T-helper 2 cell treated with Interferon-gamma antibody and Interleukin-4, amounts not matched to agents 100 ng/mL and 5 ng/mL, for 36 hours (primary cell): Measurements from ENCODE around the gene TWIST2. TPM values are rescaled to one million over a fixed set of nuclear protein-coding genes. Genes with fewer than 3 reads are reported as not detected.

ENCODE experiments used
- intact Hi-C: fragments of 100-400 bp; cut with micrococcal nuclease; formaldehyde crosslinking; loops from one replicate; pipeline ENCODE4 v1.15.1; 2023
- total RNA-seq: library from RNA; stranded (reverse); gene quantifications from 2 replicates; pipeline ENCODE4 v1.2.3, GENCODE V29; 2022

The TWIST2 gene
- total RNA-seq, 1 donor from 2014 or later: not detected

- intact Hi-C loops: no loop called here
Observed at GRCh38 chr2:238872026-238872425, 24.1 kb downstream of the TWIST2 start.

GRCh38 chr2:238872628-238873380, 24.9 kb downstream of the TWIST2 start:
- intact Hi-C loops: no loop called here

DNA sequence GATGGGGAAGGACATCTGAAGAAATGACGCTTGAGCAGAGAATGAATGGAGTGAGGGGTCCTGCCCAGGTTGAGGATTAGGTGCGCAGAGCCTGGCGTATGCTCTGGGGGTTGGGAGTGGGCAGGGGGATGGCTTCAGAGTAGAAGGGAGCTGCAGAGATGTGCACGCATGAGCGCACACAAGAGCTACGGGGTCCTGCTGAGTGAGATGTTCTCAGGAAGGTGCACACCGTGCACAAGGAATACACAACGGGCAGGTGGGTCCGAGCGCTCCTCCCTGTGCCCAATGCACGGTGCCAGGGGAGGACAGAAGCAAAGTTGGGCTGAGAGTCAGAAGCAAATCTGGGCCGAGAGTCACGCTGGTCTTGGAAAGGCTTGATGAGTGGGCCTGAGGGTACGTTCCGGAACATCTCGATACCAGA, 25.5 kb downstream of the TWIST2 start:
- intact Hi-C loops: no loop called here

DNA sequence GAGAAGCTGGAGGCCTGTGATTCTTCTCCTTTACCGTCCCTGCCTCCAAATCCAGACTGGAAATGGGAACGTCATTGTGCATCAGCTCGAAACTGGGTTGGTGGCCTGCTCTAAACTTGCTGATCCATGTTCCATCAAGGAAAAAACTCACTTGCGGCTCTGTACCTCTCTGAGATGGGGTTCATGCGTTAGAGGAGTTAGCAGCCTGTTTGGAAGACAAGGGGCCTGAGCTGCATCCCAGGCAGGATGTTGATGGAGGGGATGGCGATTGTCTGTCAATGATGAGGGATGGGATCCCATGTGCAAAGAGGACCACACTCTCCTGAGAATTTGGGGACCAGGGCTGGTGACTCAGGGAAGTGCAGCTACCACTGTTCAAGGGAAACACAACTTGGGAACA, 26.0 kb downstream of the TWIST2 start:
- intact Hi-C loops: no loop called here

DNA sequence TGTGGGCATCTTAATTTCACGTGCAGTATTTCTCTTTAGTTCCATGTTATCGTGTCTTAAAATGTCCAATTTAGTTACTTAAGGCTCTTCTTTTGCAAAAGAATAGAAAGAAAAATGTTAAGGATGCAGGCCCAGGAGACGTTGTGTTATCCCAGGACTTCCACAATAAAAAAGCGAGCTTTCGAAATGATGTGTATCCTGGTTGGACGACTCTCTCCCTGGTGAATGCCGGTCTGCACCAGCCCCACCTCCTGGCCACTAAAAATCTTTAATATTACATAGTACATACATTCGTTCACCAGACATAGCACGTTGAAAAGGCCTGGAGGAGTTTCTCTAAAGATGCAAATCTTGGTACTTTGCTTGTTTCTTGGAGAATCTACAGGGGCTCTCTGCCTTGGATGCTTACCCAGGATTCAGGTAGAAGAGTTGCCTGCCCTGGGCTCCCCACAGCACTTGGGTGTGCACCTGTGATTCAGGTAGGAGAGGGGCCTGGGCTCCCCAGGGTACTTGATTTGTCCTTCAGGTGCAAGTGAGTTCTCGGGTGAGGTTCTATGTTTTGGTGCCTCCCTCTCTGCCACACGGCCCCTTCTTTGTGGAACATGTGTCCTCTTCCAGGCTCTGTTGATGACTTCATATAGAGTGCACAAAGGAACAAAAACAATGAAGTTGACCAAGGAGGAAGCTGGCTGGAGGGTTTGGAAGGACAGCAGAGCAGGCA, 26.6 kb downstream of the TWIST2 start:
- intact Hi-C loops: no loop called here

- intact Hi-C loops: no loop called here
Observed at GRCh38 chr2:238875101-238875470, 27.2 kb downstream of the TWIST2 start.

- intact Hi-C loops: no loop called here
Observed at GRCh38 chr2:238875471-238876231, 27.8 kb downstream of the TWIST2 start.

- intact Hi-C loops: no loop called here
Observed at GRCh38 chr2:238876232-238876630, 28.3 kb downstream of the TWIST2 start.

DNA sequence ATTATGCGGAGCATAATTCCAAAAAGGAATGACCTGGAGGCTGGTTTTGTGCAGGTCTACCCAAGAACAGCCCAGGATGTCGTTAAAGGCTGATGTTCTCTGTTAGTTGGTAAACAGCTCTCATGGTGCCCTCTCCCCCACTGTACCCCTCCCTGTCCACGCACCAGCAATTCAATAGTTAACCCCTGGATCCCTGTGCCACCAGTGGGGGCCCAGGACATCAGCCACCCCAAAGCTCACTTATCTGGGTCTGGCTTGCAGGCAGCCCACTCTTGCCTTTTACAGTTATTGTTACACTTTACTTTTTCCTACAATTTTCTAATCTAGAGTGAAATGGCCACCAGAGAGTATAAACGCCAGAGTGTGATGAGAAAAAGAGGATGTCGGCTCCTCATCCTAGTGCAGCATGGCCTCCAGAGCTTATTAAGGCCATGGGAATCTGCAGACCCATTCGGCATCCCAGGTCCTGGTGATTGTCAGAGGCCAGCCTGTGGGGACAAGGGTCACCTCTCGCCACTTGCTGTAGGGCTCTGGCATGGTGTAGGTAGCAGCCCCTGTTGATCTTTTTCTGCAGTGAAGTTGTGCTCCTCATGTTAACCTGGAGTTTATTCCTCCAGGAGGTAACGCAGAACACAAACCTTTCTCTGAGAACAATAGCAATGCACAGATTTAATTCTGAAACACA, 30.3 kb downstream of the TWIST2 start:
- intact Hi-C loops: no loop called here

GRCh38 chr2:238879043-238879442, 31.2 kb downstream of the TWIST2 start:
- intact Hi-C loops: no loop called here

GRCh38 chr2:238879621-238880377, 31.9 kb downstream of the TWIST2 start:
- intact Hi-C loops: no loop called here

DNA sequence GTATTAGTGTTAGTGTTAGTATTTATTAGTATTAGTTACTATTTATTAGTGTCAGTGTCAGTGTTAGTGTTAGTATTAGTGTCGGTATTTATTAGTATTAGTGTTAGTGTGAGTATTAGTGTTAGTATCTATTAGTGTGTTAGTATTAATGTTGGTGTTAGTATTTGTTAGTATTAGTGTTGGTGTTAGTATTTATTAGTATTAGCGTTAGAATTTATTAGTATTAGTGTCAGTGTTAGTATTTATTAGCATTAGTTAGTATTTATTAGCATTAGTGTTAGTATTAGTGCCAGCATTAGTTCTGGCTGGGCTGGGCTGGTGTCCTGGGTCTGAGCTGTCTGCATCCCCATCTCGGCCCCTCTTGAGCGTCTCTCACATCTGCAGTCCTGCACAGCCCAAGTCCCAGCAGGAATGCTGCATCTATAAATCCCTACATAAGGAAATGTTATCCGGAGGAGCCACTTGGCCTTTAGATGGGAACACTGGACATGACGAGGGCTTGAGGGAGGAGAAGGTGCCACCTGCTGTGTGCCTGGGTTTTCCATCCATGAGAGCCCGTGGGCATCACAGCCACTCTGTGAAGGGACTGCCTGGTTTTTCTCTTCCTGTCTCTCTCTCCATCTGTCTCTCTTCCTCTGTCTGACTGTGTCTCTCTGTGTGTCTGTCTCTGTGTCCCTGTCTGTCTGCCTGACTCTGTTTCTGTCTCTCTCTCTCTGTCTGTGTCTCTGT, 33.6 kb downstream of the TWIST2 start:
- intact Hi-C loops: no loop called here

GRCh38 chr2:238882082-238882755, 34.3 kb downstream of the TWIST2 start:
- intact Hi-C loops: no loop called here

DNA sequence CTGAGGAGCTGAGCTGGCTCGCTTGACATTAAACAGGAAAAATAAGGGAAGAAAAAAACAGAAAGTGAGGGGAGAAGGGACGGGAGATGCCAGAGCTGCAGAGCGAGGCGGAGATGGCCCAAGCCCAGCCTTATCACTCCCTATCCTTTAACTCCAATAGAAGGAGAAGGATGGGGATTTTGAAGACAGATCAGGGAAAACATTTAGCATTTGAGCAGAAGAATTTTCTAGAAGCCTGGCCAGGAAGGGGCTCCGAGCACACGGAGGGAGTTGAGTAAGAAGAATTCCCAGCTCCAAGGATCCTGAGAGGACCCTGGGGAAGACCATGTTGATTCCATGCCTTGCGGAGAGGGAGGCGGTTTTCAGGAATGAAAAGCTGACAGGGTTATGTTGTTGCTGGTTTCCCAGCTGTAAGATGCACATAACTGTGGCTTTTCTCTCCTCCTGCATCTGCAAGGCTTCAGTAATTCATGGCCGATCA, 35.6 kb downstream of the TWIST2 start:
- intact Hi-C loops: no loop called here

DNA sequence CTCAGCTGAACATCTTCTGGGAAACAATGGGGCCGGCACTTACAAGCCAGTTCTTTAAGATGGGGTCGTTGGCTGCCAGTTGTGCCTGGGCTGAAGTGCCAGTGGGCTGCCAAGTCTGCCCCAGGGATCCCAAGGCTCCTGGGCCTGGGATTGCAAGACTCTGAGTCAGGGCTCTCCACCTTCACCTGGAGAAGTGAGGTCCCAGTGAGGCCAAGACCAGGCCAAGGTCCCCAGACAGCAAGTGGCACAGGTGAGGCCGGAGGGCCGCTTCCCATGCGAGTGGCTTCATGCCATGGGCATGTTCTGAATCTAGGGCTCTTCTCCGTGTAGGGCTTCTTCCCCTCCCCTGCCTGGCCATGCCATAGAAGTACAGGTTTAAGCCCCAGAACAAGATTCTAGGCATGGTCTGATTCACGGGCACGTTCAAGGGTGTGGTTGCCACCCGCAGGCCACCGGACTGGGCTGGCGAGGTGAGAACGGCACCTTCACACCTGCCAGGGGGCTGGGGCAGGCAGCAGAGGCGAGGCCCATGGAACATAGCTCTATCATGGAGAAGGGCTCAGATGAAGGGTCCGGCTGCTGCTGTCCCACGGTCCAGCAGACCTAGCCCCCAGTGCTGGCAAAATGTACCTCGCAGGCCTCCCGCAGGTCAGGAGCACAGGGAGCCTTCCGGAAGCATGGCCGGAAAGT, 36.4 kb downstream of the TWIST2 start:
- intact Hi-C loops: no loop called here

- intact Hi-C loops: no loop called here
Observed at GRCh38 chr2:238884812-238885408, 37.0 kb downstream of the TWIST2 start.

DNA sequence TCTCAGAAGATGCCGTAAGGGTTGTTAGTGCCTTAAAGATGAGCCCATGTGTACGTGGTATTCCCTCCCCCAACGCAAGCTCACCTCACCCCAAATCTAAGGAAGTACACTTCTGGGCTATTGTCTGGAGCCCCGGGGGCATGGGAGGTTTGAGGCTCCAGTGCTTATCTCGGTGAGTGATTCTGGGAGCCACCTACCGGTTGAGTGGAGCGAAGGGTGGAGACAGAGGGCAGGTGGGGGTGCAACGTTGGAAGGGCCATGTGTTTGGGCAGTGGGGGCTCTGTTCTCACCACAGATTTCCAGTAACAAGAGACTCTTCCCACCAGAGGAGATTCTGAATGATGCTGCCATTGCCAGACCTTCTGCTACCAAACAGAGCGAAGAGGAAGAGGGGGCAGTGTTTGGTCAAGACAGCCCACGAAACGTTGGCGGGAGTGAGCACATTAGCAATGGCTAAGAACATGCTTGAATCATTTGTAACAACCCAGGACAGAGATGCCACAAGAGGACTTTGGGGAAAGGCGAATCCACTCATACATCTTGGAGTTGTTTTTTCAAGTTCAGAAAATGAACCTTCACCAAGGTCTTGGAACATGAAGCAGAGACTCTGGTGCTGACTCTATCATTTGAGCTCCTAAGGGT, 38.7 kb downstream of the TWIST2 start:
- intact Hi-C loops: no loop called here

DNA sequence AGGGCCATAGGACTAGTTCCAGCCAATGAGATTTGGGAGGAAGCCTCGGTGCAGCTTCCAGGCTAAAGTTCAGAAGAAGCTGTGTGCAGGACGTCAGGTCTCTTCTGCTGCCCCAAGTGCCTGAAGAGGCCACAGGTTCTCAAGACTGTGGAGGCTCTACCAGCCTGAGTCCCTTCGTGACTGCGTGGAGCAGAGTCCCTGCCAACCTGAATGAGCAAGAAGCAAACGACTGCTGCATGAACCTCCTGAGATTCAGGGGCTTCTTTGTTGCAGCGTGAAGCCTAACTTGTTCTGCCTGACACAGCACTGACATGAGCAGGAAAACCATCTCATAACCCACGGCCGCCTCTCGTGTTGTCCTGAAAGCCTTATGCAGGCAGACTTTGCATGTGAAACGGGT, 39.7 kb downstream of the TWIST2 start:
- intact Hi-C loops: no loop called here
